Measurements from ENCODE around the gene MPHOSPH9.

MPHOSPH9 gene

GRCh38 chr12:123120452-123121166 lies 112.3 kb downstream of the MPHOSPH9 start:
- DNase-seq = no peak

DNA sequence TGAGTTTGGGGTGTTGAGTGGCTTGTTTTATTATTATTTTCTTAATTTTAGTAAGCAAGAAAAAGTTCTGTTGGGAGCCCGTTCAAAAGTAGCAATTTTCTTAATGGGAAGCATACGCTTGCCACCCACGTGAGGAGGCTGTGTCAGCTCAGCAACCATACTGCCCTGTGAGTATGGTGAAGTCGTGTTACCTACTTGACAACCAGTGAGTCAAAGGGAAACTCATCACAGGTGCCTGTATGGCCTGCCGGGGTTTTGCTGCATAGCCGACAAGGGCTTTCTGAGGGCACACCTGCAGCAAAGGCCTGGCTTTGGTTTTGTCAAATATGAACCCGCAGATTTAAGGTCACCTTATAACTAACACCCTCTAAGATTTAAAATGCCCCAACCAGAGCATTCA lies 113.1 kb downstream of the MPHOSPH9 start:
- DNase-seq = no peak

- no peak for DNase-seq
Measured at GRCh38 chr12:123118497-123118896, 114.4 kb downstream of the MPHOSPH9 start.

DNA sequence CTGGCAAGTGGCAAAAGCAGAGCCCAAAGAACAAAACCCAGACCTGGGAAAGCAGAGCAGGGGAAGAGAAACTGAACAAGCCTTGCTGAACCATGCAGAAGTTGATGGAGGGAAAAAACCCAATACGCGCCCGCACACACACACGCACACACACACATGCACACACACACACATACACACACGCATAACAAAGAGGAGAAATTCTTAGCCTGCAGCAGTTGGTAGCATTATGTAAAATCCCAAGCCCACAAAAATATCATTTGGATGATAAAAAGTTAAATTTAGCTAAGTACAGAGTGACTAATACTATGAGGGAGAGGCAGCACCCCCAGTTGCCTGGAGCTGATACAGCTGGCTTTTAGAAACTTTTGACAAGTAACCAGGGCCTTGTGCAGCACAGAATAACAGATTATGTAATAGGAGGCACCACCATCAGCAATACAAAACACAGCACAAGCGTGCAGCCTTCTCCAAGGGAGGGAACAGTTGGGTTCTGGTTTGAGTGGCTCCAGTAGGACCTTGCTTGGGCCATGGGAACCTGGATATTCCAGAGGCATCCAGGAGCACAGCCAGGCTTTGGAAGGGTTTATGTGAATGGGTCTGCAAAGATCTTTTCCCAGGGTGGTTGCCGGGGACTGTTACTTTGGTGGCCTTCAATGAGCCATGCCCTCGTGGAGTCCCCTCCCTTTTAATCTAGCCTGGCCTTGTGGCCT lies 117.4 kb downstream of the MPHOSPH9 start:
- DNase-seq = no peak

- DNase-seq = no peak
Measured at GRCh38 chr12:123114304-123115083, 118.4 kb downstream of the MPHOSPH9 start.

- no peak for DNase-seq
Measured at GRCh38 chr12:123113026-123113425, 119.9 kb downstream of the MPHOSPH9 start.

DNA sequence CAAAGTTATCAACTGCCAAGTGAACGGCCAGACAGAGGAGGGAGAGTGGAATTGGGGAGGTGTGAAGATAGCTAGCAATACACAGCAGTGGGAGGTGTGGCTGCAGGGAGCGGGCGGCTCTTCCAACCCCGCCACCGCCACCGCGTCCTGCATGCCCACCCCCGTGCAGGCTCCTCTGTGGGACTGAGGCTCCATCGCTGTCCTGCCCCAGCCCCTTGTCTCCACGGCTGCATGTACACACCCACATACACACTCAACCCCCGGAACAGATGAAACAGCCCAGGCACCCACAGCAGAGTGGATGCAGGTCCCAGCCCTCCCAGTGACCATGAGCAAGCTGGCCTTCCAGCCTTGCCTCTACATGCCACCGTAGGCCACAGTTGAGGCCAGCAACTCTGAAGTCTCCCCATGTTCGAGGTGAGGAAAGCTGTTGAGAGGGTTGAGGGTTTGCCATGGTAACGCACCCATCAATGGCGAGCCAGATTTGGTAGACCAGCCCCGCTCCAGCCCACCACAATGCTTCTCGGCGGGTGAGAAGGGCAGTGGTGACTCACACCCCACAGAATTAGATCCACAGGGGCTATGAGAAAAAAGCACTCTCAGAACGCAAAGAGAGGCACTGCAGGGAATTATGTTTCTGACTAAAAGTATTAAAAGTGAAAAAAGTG lies 121.3 kb downstream of the MPHOSPH9 start:
- DNase-seq = no peak

- no peak for DNase-seq
Measured at GRCh38 chr12:123109319-123109772, 123.6 kb downstream of the MPHOSPH9 start.

DNA sequence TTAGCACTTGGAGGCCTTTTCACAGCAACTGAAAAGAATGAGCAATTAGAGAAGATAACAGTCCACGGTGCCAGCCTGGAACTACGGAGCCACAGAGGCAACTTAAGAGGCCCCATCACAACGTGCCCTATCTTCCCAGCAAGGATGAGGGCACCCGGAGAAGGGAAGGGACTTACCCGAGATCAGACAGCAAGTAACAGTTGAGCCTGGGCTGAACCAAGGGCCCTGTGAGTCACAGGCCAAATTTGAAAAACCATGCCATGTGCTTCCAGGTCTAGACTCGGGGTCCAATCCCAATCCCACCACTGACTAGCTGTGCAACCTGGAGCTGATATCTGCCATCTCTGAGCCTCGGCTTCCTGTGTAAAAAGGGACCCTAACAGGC lies 124.3 kb downstream of the MPHOSPH9 start:
- no peak for DNase-seq

- DNase-seq = no peak
Measured at GRCh38 chr12:123107926-123108681, 124.8 kb downstream of the MPHOSPH9 start.

- no peak for DNase-seq
Measured at GRCh38 chr12:123106640-123107359, 126.1 kb downstream of the MPHOSPH9 start.

GRCh38 chr12:123105211-123105826 lies 127.6 kb downstream of the MPHOSPH9 start:
- no peak for DNase-seq

DNA sequence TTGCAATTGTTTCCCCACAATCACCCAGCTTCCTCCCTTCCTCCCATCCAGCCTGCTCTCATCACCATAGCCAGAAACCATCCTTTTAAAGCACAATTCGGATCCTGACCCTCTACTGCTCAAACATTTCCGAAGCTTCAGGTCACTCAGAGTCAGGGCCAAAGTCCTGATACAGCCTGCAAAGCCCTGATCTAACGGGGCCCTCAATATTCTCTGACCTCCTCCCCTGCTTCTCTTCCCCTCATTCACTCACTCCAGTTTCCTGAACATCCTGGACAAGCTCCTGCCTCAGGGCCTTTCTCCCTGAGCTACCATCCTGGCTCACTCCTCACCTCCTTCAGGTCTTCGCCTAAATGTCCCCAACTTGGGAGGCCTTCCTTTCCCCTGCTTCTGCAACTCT lies 128.1 kb downstream of the MPHOSPH9 start:
- no peak for DNase-seq

Data from NCI-H1436 treated with DMSO at 0.1 percent for 48 hours (cell line).